CD4-positive, alpha-beta memory T cell (primary cell): ENCODE data around the gene MBNL3. TPM values are rescaled to one million over a fixed set of nuclear protein-coding genes. Genes with fewer than 3 reads are reported as not detected.

Experiments
- CTCF ChIA-PET: fragments of 350-600 bp; sonication (Branson Sonifier 250); formaldehyde crosslinking; loops from one replicate; lab custom pipeline; 2021; ENCODE audit warnings: inconsistent platforms; ENCODE audit not compliant: partially characterized antibody; lab: Charles Lee
- POLR2A ChIA-PET: fragments of 350-600 bp; sonication (Branson Sonifier 250); formaldehyde crosslinking; loops from one replicate; lab custom pipeline; 2021; ENCODE audit not compliant: partially characterized antibody; lab: Charles Lee
- DNase-seq, 5 donors: peaks; one replicate each; pipeline versions ENCODE4 v3.0.0 to v3.0.0-alpha.2; 2020 to 2022; ENCODE audit warnings: mixed read lengths in 1 of 5
- H3K27ac ChIP-seq: one replicate; pipeline ENCODE4 v1.7.0; 2013; ENCODE audit warnings: low read depth, low read length
- H3K27me3 ChIP-seq: 2 replicates; pipeline ENCODE4 v1.7.0; 2013; ENCODE audit warnings: mild to moderate bottlenecking, low read length, moderate library complexity; ENCODE audit not compliant: insufficient read depth
- H3K36me3 ChIP-seq: 2 replicates; pipeline ENCODE4 v1.7.0; 2013; ENCODE audit warnings: mild to moderate bottlenecking, low read length, moderate library complexity; ENCODE audit not compliant: insufficient read depth
- H3K4me1 ChIP-seq: 2 replicates; pipeline ENCODE4 v1.7.0; 2013; ENCODE audit warnings: mild to moderate bottlenecking, low read length, moderate library complexity; ENCODE audit not compliant: insufficient read depth
- H3K4me3 ChIP-seq, 2 donors: one replicate each; pipeline ENCODE4 v1.7.0; 2013; ENCODE audit warnings: low read length in 2 of 2, mild to moderate bottlenecking in 1 of 2
- H3K9me3 ChIP-seq, 2 donors: one replicate each; pipeline ENCODE4 v1.7.0; 2013; ENCODE audit warnings: low read length in 2 of 2, control low read depth in 1 of 2; ENCODE audit not compliant: control insufficient read depth in 1 of 2
- H3K27ac Mint-ChIP-seq, 7 donors: one replicate each; pipeline ENCODE4 v1.8.0; 2020 to 2021; ENCODE audit warnings: mixed read lengths in 7 of 7, mild to moderate bottlenecking in 6 of 7, inconsistent platforms in 3 of 7, moderate library complexity in 3 of 7
- H3K27me3 Mint-ChIP-seq, 2 donors: one replicate each; pipeline ENCODE4 v1.8.0; 2020 to 2021; ENCODE audit warnings: mixed read lengths in 2 of 2
- H3K36me3 Mint-ChIP-seq, 2 donors: one replicate each; pipeline ENCODE4 v1.8.0; 2020 to 2021; ENCODE audit warnings: mixed read lengths in 2 of 2, inconsistent platforms in 1 of 2, mild to moderate bottlenecking in 1 of 2
- H3K4me1 Mint-ChIP-seq, 4 donors: one replicate each; pipeline ENCODE4 v1.8.0; 2020 to 2021; ENCODE audit warnings: mixed read lengths in 4 of 4, mild to moderate bottlenecking in 1 of 4
- H3K4me3 Mint-ChIP-seq, 8 donors: one replicate each; pipeline ENCODE4 v1.8.0; 2020 to 2021; ENCODE audit warnings: mixed read lengths in 8 of 8, mild to moderate bottlenecking in 7 of 8, moderate library complexity in 6 of 8, inconsistent platforms in 3 of 8
- H3K9me3 Mint-ChIP-seq, 8 donors: one replicate each; pipeline ENCODE4 v1.8.0; 2020 to 2021; ENCODE audit warnings: mixed read lengths in 8 of 8, mild to moderate bottlenecking in 5 of 8, inconsistent platforms in 3 of 8, moderate library complexity in 1 of 8
- intact Hi-C: fragments of 100-400 bp; cut with micrococcal nuclease; formaldehyde crosslinking; loops from one replicate; pipeline ENCODE4 v1.15.1; 2023
- polyA plus RNA-seq, 2 donors: library from polyadenylated mRNA; unstranded; fragments of 300-500 nt; fragmentation: Illumina TruSeq; gene quantifications; one replicate each; pipeline ENCODE4 v1.2.3, GENCODE V29; 2021
- total RNA-seq, 2 experiments: library from RNA; stranded (reverse); gene quantifications; one replicate each; pipeline ENCODE4 v1.2.3, GENCODE V29; 2021

The MBNL3 gene
- total and polyA plus RNA-seq, 4 experiments from 2014 or later = 32.2 to 40.1 (median 38.1) TPM

DNA sequence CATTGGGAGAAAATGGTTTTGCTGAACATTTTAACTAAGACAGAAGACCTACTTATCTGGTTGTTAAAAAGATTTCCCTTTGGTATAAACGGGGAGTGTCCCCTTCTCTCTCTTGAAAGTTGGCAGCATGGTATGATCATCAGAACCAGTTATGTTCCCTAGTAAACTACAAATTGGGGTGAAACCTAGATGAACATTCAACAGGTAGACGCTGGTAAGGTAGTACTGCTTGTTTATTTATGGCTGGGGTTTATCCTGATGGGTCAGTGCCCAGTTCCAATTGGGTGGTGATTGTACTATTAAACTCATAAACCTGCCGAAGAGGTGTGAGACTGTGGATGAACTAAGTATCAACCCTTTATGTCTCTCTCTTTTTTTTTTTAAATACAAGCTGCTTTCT, 100.5 kb downstream of the MBNL3 start:
- Histone ChIP-seq H3K36me3 (no peaks in the 10 kb centered on the region), H3K4me3 (no peak overlapping the region), H3K27me3 (no peaks in the 10 kb centered on the region), H3K27ac (no peak overlapping the region), H3K4me1 (no peaks in the 10 kb centered on the region), H3K9me3 (no peaks in the 10 kb centered on the region)
- DNase-seq = no peak
- Mint-ChIP-seq H3K27me3 (no peaks in the 10 kb centered on the region), H3K27ac (no peak overlapping the region), H3K4me1 (no peaks in the 10 kb centered on the region), H3K4me3 (no peak overlapping the region), H3K9me3 (no peaks in the 10 kb centered on the region), H3K36me3 (peaks cover 0 to 24% of the 10 kb centered on the region in 2 donors)
- CTCF ChIA-PET = interaction anchor here (1.3 kb wide), 1 partner anchor 226 kb away, joined by 3 read pairs; no protein-coding TSS in a partner anchor
- POLR2A ChIA-PET = no interaction called here
- intact Hi-C loops = no loop called here

DNA sequence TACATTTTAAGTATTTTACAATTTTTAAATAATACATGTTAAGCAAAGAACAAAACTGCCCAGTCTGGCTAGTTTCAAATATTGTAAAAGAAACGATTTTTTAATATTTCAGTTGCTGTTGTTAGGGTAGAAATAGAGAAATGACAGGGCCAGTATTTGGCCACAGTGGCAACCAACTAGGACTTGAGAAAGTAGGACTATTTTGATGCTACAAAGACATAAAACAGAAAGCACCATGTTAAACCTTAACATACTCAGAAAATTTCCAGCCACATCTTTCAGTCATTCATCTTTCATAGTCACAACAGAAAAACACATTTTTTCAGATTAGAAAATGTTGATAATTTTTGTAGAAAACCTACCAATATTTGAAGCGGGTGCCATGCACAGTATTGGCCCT, 104.5 kb downstream of the MBNL3 start:
- Mint-ChIP-seq H3K27me3 (no peaks in the 10 kb centered on the region), H3K4me1 (no peaks in the 10 kb centered on the region), H3K9me3 (no peaks in the 10 kb centered on the region), H3K27ac (no peak overlapping the region), H3K36me3 (peaks cover 4 to 36% of the 10 kb centered on the region in 2 donors), H3K4me3 (no peak overlapping the region)
- Histone ChIP-seq H3K36me3 (no peaks in the 10 kb centered on the region), H3K9me3 (no peaks in the 10 kb centered on the region), H3K4me3 (no peak overlapping the region), H3K27me3 (no peaks in the 10 kb centered on the region), H3K27ac (no peak overlapping the region), H3K4me1 (no peaks in the 10 kb centered on the region)
- intact Hi-C loops = no loop called here
- no peak for DNase-seq
- ChIA-PET CTCF (no interaction called here), POLR2A (no interaction called here)

GRCh38 chrX:132382068-132382467, 106.8 kb downstream of the MBNL3 start:
- peaks cover 4 to 26% of the 10 kb centered on the region in 2 donors for H3K36me3 Mint-ChIP-seq
- no peaks in the 10 kb centered on the region for H3K9me3 Mint-ChIP-seq
- Histone ChIP-seq H3K27me3 (no peaks in the 10 kb centered on the region), H3K4me1 (no peaks in the 10 kb centered on the region), H3K27ac (no peak overlapping the region), H3K4me3 (no peak overlapping the region), H3K9me3 (no peaks in the 10 kb centered on the region), H3K36me3 (no peaks in the 10 kb centered on the region)
- POLR2A ChIA-PET = no interaction called here
- intact Hi-C loops = no loop called here
- H3K27ac Mint-ChIP-seq = no peak overlapping the region
- H3K27me3 Mint-ChIP-seq = no peaks in the 10 kb centered on the region
- no peaks in the 10 kb centered on the region for H3K4me1 Mint-ChIP-seq
- H3K4me3 Mint-ChIP-seq = no peak overlapping the region
- CTCF ChIA-PET = no interaction called here
- DNase-seq = no peak

GRCh38 chrX:132378281-132378680, 110.6 kb downstream of the MBNL3 start:
- no peak for DNase-seq
- Histone ChIP-seq H3K4me1 (no peaks in the 10 kb centered on the region), H3K27me3 (no peaks in the 10 kb centered on the region), H3K4me3 (no peak overlapping the region), H3K36me3 (no peaks in the 10 kb centered on the region), H3K9me3 (no peaks in the 10 kb centered on the region), H3K27ac (no peak overlapping the region)
- no peak overlapping the region for H3K4me3 Mint-ChIP-seq
- H3K9me3 Mint-ChIP-seq = no peaks in the 10 kb centered on the region
- no peaks in the 10 kb centered on the region for H3K27me3 Mint-ChIP-seq
- H3K4me1 Mint-ChIP-seq = no peaks in the 10 kb centered on the region
- CTCF ChIA-PET = no interaction called here
- no peak overlapping the region for H3K27ac Mint-ChIP-seq
- POLR2A ChIA-PET = no interaction called here
- H3K36me3 Mint-ChIP-seq = peaks cover 4 to 17% of the 10 kb centered on the region in 2 donors
- intact Hi-C loops = no loop called here

DNA sequence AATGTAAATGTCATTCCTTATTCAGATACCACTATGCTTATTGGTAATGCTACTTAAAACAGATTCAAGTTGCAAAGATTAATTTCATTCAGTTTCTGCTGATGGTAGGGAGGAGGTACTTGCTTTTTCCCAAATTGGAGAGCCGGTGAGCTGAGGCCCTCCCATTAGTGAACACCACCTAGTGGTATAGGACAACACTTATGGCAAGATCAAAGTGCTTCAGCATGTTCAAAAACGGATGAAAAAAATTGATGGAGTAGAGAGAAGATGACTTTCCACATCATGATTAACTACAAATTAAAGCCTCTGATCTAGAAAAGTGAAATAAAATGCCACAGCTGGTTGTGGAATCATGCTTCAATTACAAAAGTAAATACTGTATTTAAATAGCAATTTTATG, 112.9 kb downstream of the MBNL3 start:
- peaks cover 0 to 4% of the 10 kb centered on the region in 2 donors for H3K36me3 Mint-ChIP-seq
- CTCF ChIA-PET = no interaction called here
- Histone ChIP-seq H3K36me3 (no peaks in the 10 kb centered on the region), H3K27me3 (no peaks in the 10 kb centered on the region), H3K4me1 (no peaks in the 10 kb centered on the region), H3K27ac (no peak overlapping the region), H3K4me3 (no peak overlapping the region), H3K9me3 (no peaks in the 10 kb centered on the region)
- POLR2A ChIA-PET = no interaction called here
- no peaks in the 10 kb centered on the region for H3K4me1 Mint-ChIP-seq
- intact Hi-C loops = no loop called here
- no peak for DNase-seq
- no peaks in the 10 kb centered on the region for H3K9me3 Mint-ChIP-seq
- no peak overlapping the region for H3K27ac Mint-ChIP-seq
- H3K27me3 Mint-ChIP-seq = no peaks in the 10 kb centered on the region
- no peak overlapping the region for H3K4me3 Mint-ChIP-seq

- H3K4me3 Mint-ChIP-seq = no peak overlapping the region
- H3K27ac Mint-ChIP-seq = no peak overlapping the region
- H3K9me3 Mint-ChIP-seq = no peaks in the 10 kb centered on the region
- Histone ChIP-seq H3K27ac (no peak overlapping the region), H3K4me3 (no peak overlapping the region), H3K9me3 (no peaks in the 10 kb centered on the region), H3K27me3 (no peaks in the 10 kb centered on the region), H3K4me1 (no peaks in the 10 kb centered on the region), H3K36me3 (no peaks in the 10 kb centered on the region)
- ChIA-PET CTCF (no interaction called here), POLR2A (no interaction called here)
- H3K27me3 Mint-ChIP-seq = no peaks in the 10 kb centered on the region
- H3K36me3 Mint-ChIP-seq = no peaks in the 10 kb centered on the region
- DNase-seq = no peak
- no peaks in the 10 kb centered on the region for H3K4me1 Mint-ChIP-seq
- intact Hi-C loops = no loop called here
These were observed 115.2 kb downstream of the MBNL3 start for GRCh38 chrX:132373610-132374009.

DNA sequence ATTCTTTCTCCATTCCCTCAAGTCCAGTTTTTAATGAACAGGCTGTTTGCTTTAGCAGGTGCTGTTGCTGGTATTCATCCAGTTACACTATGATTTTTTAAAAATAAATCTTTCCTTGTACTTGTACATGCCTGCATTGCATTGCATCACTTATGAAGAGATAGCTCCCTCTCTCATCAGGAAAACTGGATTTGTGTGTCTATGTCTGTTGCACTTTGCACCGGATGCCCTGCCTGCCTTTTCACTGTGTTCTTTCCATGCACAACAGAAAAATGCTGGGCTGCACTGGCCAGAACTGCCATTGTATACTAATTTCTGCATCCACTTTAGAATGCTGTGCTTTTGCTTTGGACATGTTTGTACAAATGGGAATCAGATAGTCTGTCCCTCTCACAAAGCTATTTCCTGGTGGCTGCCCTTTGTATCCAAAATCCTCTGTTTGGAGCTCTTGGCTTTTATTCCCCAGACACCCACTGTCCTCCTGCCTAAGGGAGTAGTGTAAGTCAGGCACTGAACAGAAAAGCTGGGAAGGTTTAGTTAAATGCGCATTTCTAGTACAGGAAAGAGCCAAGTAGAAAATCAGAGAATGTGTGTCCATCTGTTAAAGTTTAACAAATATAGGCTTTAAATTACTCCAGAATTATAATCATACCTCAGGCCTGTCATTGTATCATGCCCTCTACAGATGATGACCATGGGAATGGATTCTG, 119.1 kb downstream of the MBNL3 start:
- H3K4me3 ChIP-seq = no peak overlapping the region
- Mint-ChIP-seq H3K4me1 (peaks cover 0 to under 1% (median 0%) of the 10 kb centered on the region in 4 donors), H3K36me3 (no peaks in the 10 kb centered on the region), H3K27me3 (no peaks in the 10 kb centered on the region), H3K27ac (peak overlapping the region in 1 of 7 donors; percentile 49), H3K9me3 (no peaks in the 10 kb centered on the region), H3K4me3 (no peak overlapping the region)
- no peaks in the 10 kb centered on the region for H3K27me3 ChIP-seq
- no peaks in the 10 kb centered on the region for H3K9me3 ChIP-seq
- intact Hi-C loops = no loop called here
- H3K4me1 ChIP-seq = no peaks in the 10 kb centered on the region
- ChIA-PET CTCF (no interaction called here), POLR2A (no interaction called here)
- no peak overlapping the region for H3K27ac ChIP-seq
- H3K36me3 ChIP-seq = no peaks in the 10 kb centered on the region
- no peak for DNase-seq
